Aorta (tissue), 5 donors: ENCODE results near the gene SERPINE1. TPM values are rescaled to one million over a fixed set of nuclear protein-coding genes. Genes with fewer than 3 reads are reported as not detected.

ENCODE experiments used
- ATAC-seq: fragments of 200-7000 bp; cut with Tn5 transposase; one replicate; pipeline ENCODE4 v1.9.1; 2022; ENCODE audit warnings: moderate library complexity; ENCODE audit not compliant: low FRiP score
- DNase-seq, 2 donors: peaks; one replicate each; pipeline ENCODE4 v3.0.0-alpha.2; 2020
- H3K27ac ChIP-seq, 2 donors: one replicate each; pipeline ENCODE4 v1.5.1; 2013; ENCODE audit warnings: low read length in 2 of 2, mild to moderate bottlenecking in 2 of 2, moderate library complexity in 2 of 2, control low read depth in 1 of 2, inconsistent platforms in 1 of 2, low read depth in 1 of 2
- H3K27me3 ChIP-seq, 2 donors: one replicate each; pipeline ENCODE4 v1.6.1; 2013; ENCODE audit warnings: control low read depth in 1 of 2, low read length in 1 of 2, mild to moderate bottlenecking in 1 of 2, moderate library complexity in 1 of 2; ENCODE audit not compliant: insufficient read depth in 2 of 2, control insufficient read depth in 1 of 2
- H3K36me3 ChIP-seq, 2 donors: one replicate each; pipeline ENCODE4 v1.6.1; 2013; ENCODE audit warnings: control low read depth in 1 of 2, low read length in 1 of 2, mild to moderate bottlenecking in 1 of 2; ENCODE audit not compliant: insufficient read depth in 2 of 2, control insufficient read depth in 1 of 2
- H3K4me1 ChIP-seq, 2 donors: one replicate each; pipeline ENCODE4 v1.6.1; 2013; ENCODE audit warnings: low read length in 2 of 2, control low read depth in 1 of 2, mild to moderate bottlenecking in 1 of 2, moderate library complexity in 1 of 2; ENCODE audit not compliant: insufficient read depth in 2 of 2, control insufficient read depth in 1 of 2
- H3K4me3 ChIP-seq, 2 donors: one replicate each; pipeline ENCODE4 v1.5.1; 2013; ENCODE audit warnings: low read length in 2 of 2, control low read depth in 1 of 2, mild to moderate bottlenecking in 1 of 2
- H3K9me3 ChIP-seq: one replicate; pipeline ENCODE4 v1.6.1; 2013; ENCODE audit warnings: mild to moderate bottlenecking, low read length; ENCODE audit not compliant: control insufficient read depth
- WGBS, 2 donors: extraction: QIAGEN DNeasy Blood & Tissue Kit; methylation state at CpG; one replicate each; pipeline ENCODE4 v1.1.7; 2013; 5-methylcytosine and 5-hydroxymethylcytosine counted together
- intact Hi-C, 2 donors: fragments of 100-400 bp; cut with DNase I; formaldehyde crosslinking; loops; one replicate each; pipeline versions ENCODE4 v1.14.2 to v1.15.0; 2022
- polyA plus RNA-seq, 2 donors: library from polyadenylated mRNA; stranded (reverse); fragments of 200-250 nt; gene quantifications; one replicate each; pipeline ENCODE4 v1.2.3, GENCODE V29; 2013
- total RNA-seq, 2 donors: library from RNA; stranded (reverse); fragmentation: NEBNext Ultra II Directional; extraction: Animal tissue kit (Norgen Biotek cat#: 25700); gene quantifications; one replicate each; pipeline ENCODE4 v1.2.1, GENCODE V29; 2021
- donor health status: healthy with polysubstance abuse.
- donor health status: Bipolar disorder and iron deficiency.
- donor health status: DM: no; HTN: no; CAD: no.
- donor health status: DM: no; HTN: no; CAD: no.
- donor health status: DM: yes; HTN: yes; CAD: no.

Gene SERPINE1
- total and polyA plus RNA-seq, 4 donors, result 57.1 to 693 (median 104) TPM

- no peaks in the 10 kb centered on the region for H3K27me3 ChIP-seq
- WGBS, 2 donors, result 1% methylated on average over 67 to 79 of the region's 79 CpGs
Observed at GRCh38 chr7:101172005-101172853, 45.3 kb downstream of the SERPINE1 start.

DNA sequence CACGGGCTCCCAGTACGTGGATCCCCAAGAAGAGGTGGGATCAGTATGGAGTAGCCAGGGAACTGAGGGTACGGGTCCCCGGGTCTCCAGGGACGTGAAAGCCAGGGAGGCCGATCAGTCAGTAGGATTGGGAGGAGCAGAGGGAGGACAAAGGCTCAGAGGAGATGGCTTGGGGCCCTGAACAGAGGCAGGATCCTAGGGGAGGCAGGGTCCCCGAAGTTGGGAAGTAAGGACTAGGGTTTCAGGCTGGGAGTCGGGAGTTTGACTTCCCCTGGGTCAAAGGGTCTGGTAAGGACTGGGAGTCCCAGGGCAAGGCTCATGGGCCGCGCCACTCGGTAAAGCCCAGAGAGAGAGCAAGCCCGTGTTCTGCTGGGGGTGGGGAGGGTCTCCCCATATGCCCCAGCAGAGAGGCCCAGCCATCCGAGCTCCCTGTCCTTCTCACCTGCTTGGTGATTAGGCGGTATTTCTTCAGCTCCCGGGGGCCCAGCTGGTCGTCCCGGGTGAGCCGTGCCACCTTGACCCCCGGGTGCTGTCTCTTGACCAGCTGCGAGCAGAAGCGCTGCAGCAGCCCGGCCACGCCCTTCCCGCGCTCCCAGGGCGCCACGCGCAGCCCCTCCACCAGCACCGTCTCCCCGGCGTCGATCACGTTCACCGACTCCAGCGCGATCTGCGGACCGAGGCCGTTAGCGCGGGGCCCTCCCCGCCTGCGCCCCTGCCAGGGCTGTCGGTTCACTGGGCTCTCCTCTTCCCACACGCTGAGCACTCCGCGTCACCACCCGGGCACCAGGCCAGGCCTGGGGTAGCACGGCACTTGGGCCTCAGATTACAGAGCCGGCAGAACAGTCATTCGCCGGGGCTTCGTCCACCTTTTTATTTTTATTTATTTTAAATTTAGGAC is 46.2 kb downstream of the SERPINE1 start:
- peak; percentile 84 to 92 for DNase-seq
- H3K4me3 ChIP-seq, result no peak overlapping the region
- H3K27ac ChIP-seq, result no peak overlapping the region
- no peaks in the 10 kb centered on the region for H3K27me3 ChIP-seq
- no peaks in the 10 kb centered on the region for H3K9me3 ChIP-seq
- no peaks in the 10 kb centered on the region for H3K36me3 ChIP-seq
- intact Hi-C loops, result no loop called here
- ATAC-seq, result no peak
- H3K4me1 ChIP-seq, result no peaks in the 10 kb centered on the region
- 1 to 2% methylated on average over 52 to 53 of the region's 53 CpGs for WGBS, 2 donors

More at GRCh38 chr7:101172005-101172853, 45.3 kb downstream of the SERPINE1 start:
- H3K27ac ChIP-seq, result no peak overlapping the region
- DNase-seq, result no peak
- no peaks in the 10 kb centered on the region for H3K9me3 ChIP-seq
- intact Hi-C loops, result no loop called here
- no peaks in the 10 kb centered on the region for H3K36me3 ChIP-seq
- no peaks in the 10 kb centered on the region for H3K4me1 ChIP-seq
- ATAC-seq, result no peak
- no peak overlapping the region for H3K4me3 ChIP-seq

DNA sequence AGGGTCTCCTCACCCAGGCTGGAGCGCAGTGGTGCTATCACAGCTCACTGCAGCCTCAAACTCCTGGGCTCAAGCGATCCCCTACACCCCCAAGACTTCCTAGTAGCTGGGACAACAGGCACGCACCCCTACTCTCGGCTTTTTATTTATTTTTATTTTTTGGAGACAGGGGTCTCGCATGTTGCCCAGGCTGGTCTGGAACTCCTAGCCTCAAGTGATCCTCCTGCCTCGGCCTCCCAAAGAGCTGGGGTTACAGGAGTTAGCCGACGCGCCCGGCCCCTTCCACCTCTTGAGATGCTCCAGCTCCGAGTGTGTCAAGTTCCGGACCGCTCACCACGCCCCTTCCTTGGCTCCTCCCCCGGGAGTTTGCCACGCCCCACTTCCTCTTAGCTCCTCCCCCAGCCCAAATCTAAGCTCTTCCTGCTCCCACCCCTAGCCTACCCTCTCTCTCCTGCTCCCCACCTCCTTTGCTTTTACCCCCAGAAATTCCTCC is 46.9 kb downstream of the SERPINE1 start:
- H3K9me3 ChIP-seq, result no peaks in the 10 kb centered on the region
- no peaks in the 10 kb centered on the region for H3K27me3 ChIP-seq
- no peak overlapping the region for H3K4me3 ChIP-seq
- no peaks in the 10 kb centered on the region for H3K36me3 ChIP-seq
- no peaks in the 10 kb centered on the region for H3K4me1 ChIP-seq
- DNase-seq (no peak), ATAC-seq (no peak)
- WGBS, 2 donors, result 3% methylated on average over 16 of the region's 16 CpGs
- intact Hi-C loops, result no loop called here
- no peak overlapping the region for H3K27ac ChIP-seq

GRCh38 chr7:101174322-101174854 is 47.5 kb downstream of the SERPINE1 start:
- intact Hi-C loops, result no loop called here

GRCh38 chr7:101175664-101176063 is 48.8 kb downstream of the SERPINE1 start:
- Histone ChIP-seq H3K27me3 (no peaks in the 10 kb centered on the region), H3K9me3 (no peaks in the 10 kb centered on the region), H3K4me3 (no peak overlapping the region), H3K4me1 (no peaks in the 10 kb centered on the region), H3K36me3 (no peaks in the 10 kb centered on the region), H3K27ac (no peak overlapping the region)
- no peak for DNase-seq
- ATAC-seq, result no peak
- intact Hi-C loops, result no loop called here
- 26 to 36% methylated on average over 3 of the region's 3 CpGs for WGBS, 2 donors

More at GRCh38 chr7:101174322-101174854, 47.5 kb downstream of the SERPINE1 start:
- H3K9me3 ChIP-seq, result no peaks in the 10 kb centered on the region
- H3K36me3 ChIP-seq, result no peaks in the 10 kb centered on the region
- no peak overlapping the region for H3K27ac ChIP-seq
- H3K27me3 ChIP-seq, result no peaks in the 10 kb centered on the region
- H3K4me3 ChIP-seq, result no peak overlapping the region
- ATAC-seq, result no peak
- H3K4me1 ChIP-seq, result no peaks in the 10 kb centered on the region
- 2 to 3% methylated on average over 28 of the region's 28 CpGs for WGBS, 2 donors
- no peak for DNase-seq

DNA sequence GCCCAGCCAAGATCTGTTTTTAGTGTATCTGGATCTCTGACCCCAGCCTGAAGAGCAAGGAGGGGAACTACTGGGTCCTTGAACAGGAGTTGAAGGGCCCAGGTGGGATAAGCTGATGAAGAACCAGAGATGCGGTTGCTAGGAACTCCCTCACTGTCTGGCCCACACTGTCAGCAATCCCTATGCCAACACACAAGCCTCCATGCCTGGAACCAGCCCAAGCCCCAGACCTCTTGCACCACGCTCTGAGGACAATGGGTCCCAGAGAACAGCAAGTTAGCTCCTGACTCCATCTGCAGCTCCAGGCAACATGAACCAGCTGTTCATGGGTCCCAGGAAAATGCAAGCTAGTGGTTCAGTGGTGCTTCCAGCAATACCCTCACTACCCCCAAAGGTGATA is 50.7 kb downstream of the SERPINE1 start:
- no peaks in the 10 kb centered on the region for H3K36me3 ChIP-seq
- H3K9me3 ChIP-seq, result no peaks in the 10 kb centered on the region
- intact Hi-C loops, result no loop called here
- ATAC-seq (no peak), DNase-seq (no peak)
- no peak overlapping the region for H3K4me3 ChIP-seq
- H3K4me1 ChIP-seq, result no peaks in the 10 kb centered on the region
- H3K27ac ChIP-seq, result no peak overlapping the region
- H3K27me3 ChIP-seq, result no peaks in the 10 kb centered on the region
- 68 to 70% methylated on average over 2 of the region's 2 CpGs for WGBS, 2 donors

DNA sequence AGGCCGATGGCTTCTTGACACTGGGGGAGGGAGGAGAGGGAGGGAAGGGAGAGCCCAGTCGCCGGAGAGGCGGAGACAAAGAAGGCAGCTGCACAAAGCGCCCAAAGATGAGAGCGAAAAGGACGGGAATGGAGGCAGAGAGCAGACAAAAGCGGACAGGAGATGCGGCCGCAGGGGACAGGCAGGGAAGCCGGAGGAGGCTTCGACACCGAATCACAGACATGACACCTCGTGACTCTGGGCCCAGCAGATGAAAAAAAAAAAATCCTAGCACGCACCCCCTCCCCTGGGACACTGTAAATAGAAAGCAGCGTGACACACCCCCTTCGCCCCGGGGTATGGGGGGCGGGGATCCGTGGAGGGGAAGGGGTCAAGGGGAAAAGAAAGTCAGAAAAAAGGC is 52.2 kb downstream of the SERPINE1 start:
- DNase-seq (no peak), ATAC-seq (no peak)
- intact Hi-C loops, result no loop called here
- Histone ChIP-seq H3K4me3 (no peak overlapping the region), H3K36me3 (no peaks in the 10 kb centered on the region), H3K27me3 (no peaks in the 10 kb centered on the region), H3K27ac (no peak overlapping the region), H3K4me1 (no peaks in the 10 kb centered on the region), H3K9me3 (no peaks in the 10 kb centered on the region)
- WGBS, 2 donors, result 1 to 2% methylated on average over 18 to 20 of the region's 20 CpGs

GRCh38 chr7:101179713-101180112 is 52.8 kb downstream of the SERPINE1 start:
- intact Hi-C loops, result no loop called here
- Histone ChIP-seq H3K4me3 (no peak overlapping the region), H3K27ac (no peak overlapping the region), H3K36me3 (no peaks in the 10 kb centered on the region), H3K4me1 (no peaks in the 10 kb centered on the region), H3K27me3 (no peaks in the 10 kb centered on the region), H3K9me3 (no peaks in the 10 kb centered on the region)
- DNase-seq (no peak), ATAC-seq (no peak)
- 0 to 1% methylated on average over 21 to 27 of the region's 27 CpGs for WGBS, 2 donors
